Measurements from ENCODE around the gene ZNF438.

GRCh38 chr10:30963992-30964930, 67.4 kb downstream of the ZNF438 start:
- TF ChIP-seq REST (IDR thresholded peaks at IDR 0.05; ENCODE audit: insufficient read depth in 1 of 2, low read depth in 2 of 2, low read length in 2 of 2) (no peak), POLR2AphosphoS5 (IDR thresholded peaks at IDR 0.05; ENCODE audit: low read depth, low read length) (no peak), TAF1 (IDR thresholded peaks at IDR 0.05; ENCODE audit: borderline replicate concordance, insufficient read depth, low read length) (no peak), SIN3A (IDR thresholded peaks at IDR 0.05; ENCODE audit: borderline replicate concordance, insufficient read depth, low read length) (no peak)
